HG02870 (cell line): ENCODE data around the gene PHRF1.

ENCODE experiments used
- ATAC-seq: cut with Tn5 transposase; IDR thresholded peaks from one replicate; pipeline ENCODE4 v1.9.1; 2021; ENCODE audit warnings: mild to moderate bottlenecking, moderate library complexity; ENCODE audit not compliant: unreplicated experiment

PHRF1 gene

GRCh38 chr11:593347-593746, 17.1 kb downstream of the PHRF1 start:
- no peak for ATAC-seq

- no peak for ATAC-seq
Measured at GRCh38 chr11:595400-595799, 19.1 kb downstream of the PHRF1 start.

GRCh38 chr11:596374-596773, 20.1 kb downstream of the PHRF1 start:
- ATAC-seq: no peak

GRCh38 chr11:597166-597725, 21.0 kb downstream of the PHRF1 start:
- no peak for ATAC-seq

- no peak for ATAC-seq
Measured at GRCh38 chr11:598005-598680, 21.9 kb downstream of the PHRF1 start.

- no peak for ATAC-seq
Measured at GRCh38 chr11:601573-602245, 25.4 kb downstream of the PHRF1 start.

- ATAC-seq: no peak
Measured at GRCh38 chr11:603154-603553, 26.9 kb downstream of the PHRF1 start.

- ATAC-seq: no peak
Measured at GRCh38 chr11:605286-606129, 29.2 kb downstream of the PHRF1 start.

GRCh38 chr11:606245-606644, 30.0 kb downstream of the PHRF1 start:
- ATAC-seq: no peak

GRCh38 chr11:607020-607780, 30.9 kb downstream of the PHRF1 start:
- ATAC-seq: no peak

GRCh38 chr11:607971-608659, 31.8 kb downstream of the PHRF1 start:
- no peak for ATAC-seq

- no peak for ATAC-seq
Measured at GRCh38 chr11:608791-609251, 32.6 kb downstream of the PHRF1 start.

GRCh38 chr11:609341-609811, 33.1 kb downstream of the PHRF1 start:
- no peak for ATAC-seq

GRCh38 chr11:610146-610801, 34.0 kb downstream of the PHRF1 start:
- ATAC-seq: no peak

- no peak for ATAC-seq
Measured at GRCh38 chr11:611001-611996, 35.0 kb downstream of the PHRF1 start.

GRCh38 chr11:612201-612960, 36.1 kb downstream of the PHRF1 start:
- ATAC-seq: no peak

GRCh38 chr11:612961-613300, 36.7 kb downstream of the PHRF1 start:
- ATAC-seq: no peak
